MM.1S (cell line): ENCODE measurements around the gene FOXP1.
A peak's percentile ranks its signal among the peaks of the same experiment; 100 is the strongest.

Source experiments
- DNase-seq: peaks from one replicate; pipeline ENCODE4 v3.0.0-alpha.2; 2015
- H2AFZ ChIP-seq: fragments of 300-600 bp; sonication (generic); 2 replicates; pipeline ENCODE4 v1.6.0; 2016; ENCODE audit warnings: antibody characterized with exemption, low read length
- H3F3A ChIP-seq: fragments of 300-600 bp; sonication (generic); 2 replicates; pipeline ENCODE4 v1.6.1; 2016; ENCODE audit warnings: mild to moderate bottlenecking, antibody characterized with exemption, low read length, moderate library complexity, mixed read lengths; ENCODE audit not compliant: insufficient read depth
- H3K27ac ChIP-seq: fragments of 300-600 bp; sonication (generic); 2 replicates; pipeline ENCODE4 v1.5.1; 2016; ENCODE audit warnings: mild to moderate bottlenecking, low read length
- H3K27me3 ChIP-seq: fragments of 300-600 bp; sonication (generic); replicated peaks from 2 replicates; pipeline ENCODE4 v1.6.0; 2016; ENCODE audit warnings: low read length; ENCODE audit not compliant: insufficient read depth
- H3K36me3 ChIP-seq: fragments of 300-600 bp; sonication (generic); replicated peaks from 2 replicates; pipeline ENCODE4 v1.6.1; 2016; ENCODE audit warnings: mild to moderate bottlenecking, low read length, mixed read lengths; ENCODE audit not compliant: insufficient read depth
- H3K4me1 ChIP-seq: fragments of 300-600 bp; sonication (generic); 2 replicates; pipeline ENCODE4 v1.6.1; 2016; ENCODE audit warnings: low read length, mixed read lengths
- H3K4me2 ChIP-seq: fragments of 300-600 bp; sonication (generic); 2 replicates; pipeline ENCODE4 v1.6.0; 2016; ENCODE audit warnings: low read depth, low read length
- H3K4me3 ChIP-seq: fragments of 300-600 bp; sonication (generic); 2 replicates; pipeline ENCODE4 v1.5.1; 2016; ENCODE audit warnings: low read length, mixed read lengths
- H3K79me2 ChIP-seq: fragments of 300-600 bp; sonication (generic); 2 replicates; pipeline ENCODE4 v1.6.1; 2016; ENCODE audit warnings: mixed run types, low read length, mixed read lengths
- H3K9ac ChIP-seq: fragments of 300-600 bp; sonication (generic); 2 replicates; pipeline ENCODE4 v1.6.1; 2016; ENCODE audit warnings: low read length, mixed read lengths
- H3K9me2 ChIP-seq: fragments of 300-600 bp; sonication (generic); replicated peaks from 2 replicates; pipeline ENCODE4 v1.6.1; 2016; ENCODE audit warnings: mild to moderate bottlenecking, low read length, mixed read lengths; ENCODE audit not compliant: insufficient read depth
- H3K9me3 ChIP-seq: fragments of 300-600 bp; sonication (generic); replicated peaks from 2 replicates; pipeline ENCODE4 v1.6.1; 2016; ENCODE audit warnings: mild to moderate bottlenecking, low read length, mixed read lengths; ENCODE audit not compliant: insufficient read depth
- H4K20me1 ChIP-seq: fragments of 300-600 bp; sonication (generic); 2 replicates; pipeline ENCODE4 v1.6.1; 2016; ENCODE audit warnings: mild to moderate bottlenecking, low read length, moderate library complexity, mixed read lengths; ENCODE audit not compliant: insufficient read depth
- EZH2 ChIP-seq: fragments of 300-600 bp; sonication (generic); optimal IDR thresholded peaks from 2 replicates; pipeline ENCODE3; 2017; ENCODE audit warnings: low read depth, mild to moderate bottlenecking, antibody characterized with exemption, low read length, mixed read lengths
- EZH2phosphoT487 ChIP-seq: fragments of 300-600 bp; sonication (generic); IDR thresholded peaks from 2 replicates; pipeline ENCODE4 v1.6.1; 2018; ENCODE audit warnings: antibody characterized with exemption, low read length
- TF ChIP-seq, protein P1 (sequence below): fragments of 300-600 bp; sonication (generic); IDR thresholded peaks from 2 replicates; pipeline ENCODE4 v1.5.1; 2016; ENCODE audit warnings: antibody characterized with exemption, low read length, mixed read lengths

FOXP1 gene

DNA sequence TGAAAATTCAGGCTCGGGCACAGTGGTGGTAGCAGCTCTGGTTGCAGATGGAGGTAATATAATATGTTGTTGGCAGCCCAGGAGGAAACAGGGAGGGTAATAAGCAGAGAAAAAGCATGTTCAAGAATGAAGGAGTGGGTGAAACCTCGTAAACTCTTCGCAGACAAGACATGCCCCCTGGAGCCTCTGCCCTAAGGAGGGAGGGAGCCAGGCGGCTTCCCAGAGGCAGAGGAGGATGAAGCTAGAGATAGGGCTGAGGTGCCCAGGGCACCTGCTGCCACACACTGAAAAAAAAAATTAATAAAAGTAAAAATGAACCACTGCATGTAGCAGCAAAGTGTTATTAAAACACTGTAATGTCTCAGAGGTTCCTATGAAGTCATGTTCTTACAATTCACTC is 137.3 kb downstream of the FOXP1 start:
- H3K9me2 ChIP-seq: no peaks in the 10 kb centered on the region
- no peaks in the 10 kb centered on the region for H3K27me3 ChIP-seq
- peaks cover 49% of the 10 kb centered on the region for H3K4me1 ChIP-seq
- no peaks in the 10 kb centered on the region for H3K36me3 ChIP-seq
- no peak for DNase-seq
- no peak overlapping the region for H3K9ac ChIP-seq
- H3K9me3 ChIP-seq: no peaks in the 10 kb centered on the region
- H3K27ac ChIP-seq: no peak overlapping the region
- no peak for TF ChIP-seq EZH2phosphoT487
- no peak for TF ChIP-seq EZH2
- TF ChIP-seq, protein P1, sequence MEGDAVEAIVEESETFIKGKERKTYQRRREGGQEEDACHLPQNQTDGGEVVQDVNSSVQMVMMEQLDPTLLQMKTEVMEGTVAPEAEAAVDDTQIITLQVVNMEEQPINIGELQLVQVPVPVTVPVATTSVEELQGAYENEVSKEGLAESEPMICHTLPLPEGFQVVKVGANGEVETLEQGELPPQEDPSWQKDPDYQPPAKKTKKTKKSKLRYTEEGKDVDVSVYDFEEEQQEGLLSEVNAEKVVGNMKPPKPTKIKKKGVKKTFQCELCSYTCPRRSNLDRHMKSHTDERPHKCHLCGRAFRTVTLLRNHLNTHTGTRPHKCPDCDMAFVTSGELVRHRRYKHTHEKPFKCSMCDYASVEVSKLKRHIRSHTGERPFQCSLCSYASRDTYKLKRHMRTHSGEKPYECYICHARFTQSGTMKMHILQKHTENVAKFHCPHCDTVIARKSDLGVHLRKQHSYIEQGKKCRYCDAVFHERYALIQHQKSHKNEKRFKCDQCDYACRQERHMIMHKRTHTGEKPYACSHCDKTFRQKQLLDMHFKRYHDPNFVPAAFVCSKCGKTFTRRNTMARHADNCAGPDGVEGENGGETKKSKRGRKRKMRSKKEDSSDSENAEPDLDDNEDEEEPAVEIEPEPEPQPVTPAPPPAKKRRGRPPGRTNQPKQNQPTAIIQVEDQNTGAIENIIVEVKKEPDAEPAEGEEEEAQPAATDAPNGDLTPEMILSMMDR: no peak
- peaks cover 35% of the 10 kb centered on the region for H3F3A ChIP-seq
- H3K4me3 ChIP-seq: no peak overlapping the region
- H3K4me2 ChIP-seq: no peak overlapping the region
- no peak overlapping the region for H2AFZ ChIP-seq
- H4K20me1 ChIP-seq: no peaks in the 10 kb centered on the region
- H3K79me2 ChIP-seq: no peaks in the 10 kb centered on the region

DNA sequence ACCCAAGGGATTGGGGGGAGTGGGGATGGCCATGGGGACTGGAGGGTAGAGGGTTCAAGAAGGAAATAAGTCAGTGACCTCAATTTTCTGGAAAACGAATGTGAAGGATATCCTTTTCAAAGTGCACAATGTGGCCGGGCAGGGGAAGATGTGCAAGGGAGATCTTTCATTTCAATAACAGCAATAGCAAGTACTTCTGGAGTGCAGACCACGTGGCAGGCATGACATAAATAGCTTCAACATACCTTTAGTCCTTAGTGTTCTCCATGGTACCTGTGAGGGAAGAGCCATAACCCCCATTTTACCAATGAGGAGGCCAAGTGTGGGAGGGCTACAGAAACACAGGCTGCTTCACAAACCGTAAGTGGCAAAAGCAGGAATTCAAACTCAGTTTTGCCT is 138.7 kb downstream of the FOXP1 start:
- H3K4me2 ChIP-seq: peak overlapping the region; percentile 64
- peaks cover 38% of the 10 kb centered on the region for H3K4me1 ChIP-seq
- no peak for TF ChIP-seq EZH2
- TF ChIP-seq, protein P1: no peak
- no peak for TF ChIP-seq EZH2phosphoT487
- H3K27ac ChIP-seq: peak overlapping the region; percentile 92
- peak; percentile 5 for DNase-seq
- H3K36me3 ChIP-seq: no peaks in the 10 kb centered on the region
- H3K79me2 ChIP-seq: no peaks in the 10 kb centered on the region
- no peaks in the 10 kb centered on the region for H3K9me3 ChIP-seq
- no peaks in the 10 kb centered on the region for H4K20me1 ChIP-seq
- H2AFZ ChIP-seq: no peak overlapping the region
- 0 out of 2 replicates have a peak overlapping the region, but pooled peaks have one; percentile 10 for H3K4me3 ChIP-seq
- no peaks in the 10 kb centered on the region for H3K27me3 ChIP-seq
- peaks cover 24% of the 10 kb centered on the region for H3F3A ChIP-seq
- H3K9ac ChIP-seq: peak overlapping the region; percentile 59
- no peaks in the 10 kb centered on the region for H3K9me2 ChIP-seq

DNA sequence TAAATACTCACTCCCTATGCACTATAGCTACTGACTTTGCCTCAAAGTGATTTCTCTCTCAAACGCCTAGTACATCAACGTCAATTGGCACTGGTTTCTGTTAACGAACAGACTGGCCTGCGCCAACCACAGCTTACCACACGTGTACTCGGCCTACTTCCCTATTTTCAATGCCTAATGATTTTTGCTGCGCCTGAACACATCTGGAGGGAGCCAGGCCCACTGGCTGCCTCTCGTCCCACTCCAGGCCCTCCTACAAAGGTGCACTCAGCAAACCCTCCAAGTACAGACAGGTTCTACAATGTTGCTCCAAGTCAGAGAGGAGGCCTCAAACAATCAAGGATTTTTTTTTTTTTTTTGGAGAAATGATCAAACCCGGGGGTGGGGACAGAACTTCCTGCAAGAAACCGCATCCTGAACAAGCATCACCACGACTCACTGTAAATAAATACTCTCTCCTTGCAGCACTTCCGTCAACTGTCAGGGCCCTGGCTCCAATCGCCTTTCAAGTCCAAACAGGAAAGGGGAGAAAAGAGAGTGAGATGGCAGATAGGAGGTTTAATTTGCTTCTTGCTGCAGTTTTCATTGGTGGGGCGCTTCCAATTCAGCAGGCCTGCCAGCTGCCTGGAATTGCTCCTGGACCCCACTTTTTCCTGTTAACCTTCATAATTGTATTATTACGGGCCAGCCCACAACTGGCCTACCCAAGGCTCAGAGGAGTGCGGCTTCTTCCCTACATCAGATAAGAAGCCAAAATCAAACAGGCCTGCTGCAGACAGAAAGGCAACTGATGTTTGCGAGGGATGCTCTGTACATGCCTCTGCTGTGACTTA is 139.3 kb downstream of the FOXP1 start:
- no peaks in the 10 kb centered on the region for H3K79me2 ChIP-seq
- peak overlapping the region; percentile 10; the same call in 1 of the 2 replicates for H3K4me3 ChIP-seq
- peak; percentile 88 for DNase-seq
- peak overlapping the region; percentile 64 for H3K4me2 ChIP-seq
- H3K4me1 ChIP-seq: peaks cover 32% of the 10 kb centered on the region
- no peaks in the 10 kb centered on the region for H3K9me3 ChIP-seq
- H3K36me3 ChIP-seq: no peaks in the 10 kb centered on the region
- peaks cover 18% of the 10 kb centered on the region for H3F3A ChIP-seq
- H3K9ac ChIP-seq: peak overlapping the region; percentile 59
- peak overlapping the region; percentile 92 for H3K27ac ChIP-seq
- peak overlapping the region; percentile 40; the same call in 1 of the 2 replicates for H2AFZ ChIP-seq
- no peaks in the 10 kb centered on the region for H3K9me2 ChIP-seq
- no peaks in the 10 kb centered on the region for H3K27me3 ChIP-seq
- TF ChIP-seq, protein P1: no peak
- TF ChIP-seq EZH2 (no peak), EZH2phosphoT487 (no peak)
- H4K20me1 ChIP-seq: no peaks in the 10 kb centered on the region
